B cell (primary cell): ENCODE measurements around the gene FKBP14. TPM values are rescaled to one million over a fixed set of nuclear protein-coding genes. Genes with fewer than 3 reads are reported as not detected.

ENCODE experiments used
- ATAC-seq: fragments of 200-7000 bp; cut with Tn5 transposase; one replicate; pipeline ENCODE4 v1.10.0; 2021; ENCODE audit warnings: low read depth, mild to moderate bottlenecking, moderate number of reproducible peaks, moderate library complexity
- CTCF ChIA-PET: fragments of 350-600 bp; sonication (Branson Sonifier 250); formaldehyde crosslinking; loops from one replicate; lab custom pipeline; 2021; ENCODE audit warnings: antibody characterized with exemption, inconsistent platforms; lab: Charles Lee
- POLR2A ChIA-PET: fragments of 350-600 bp; sonication (Branson Sonifier 250); formaldehyde crosslinking; loops from one replicate; lab custom pipeline; 2021; ENCODE audit warnings: antibody characterized with exemption; lab: Charles Lee
- DNase-seq: peaks from one replicate; pipeline ENCODE4 v3.0.0; 2013
- H2AFZ ChIP-seq: 2 replicates; pipeline ENCODE4 v1.6.1; 2012; ENCODE audit warnings: mild to moderate bottlenecking, low read depth, low read length; ENCODE audit not compliant: insufficient read depth, poor library complexity, severe bottlenecking
- H3K27ac ChIP-seq, 2 donors: 1 replicate in 1 of 2; 2 replicates in 1 of 2; pipeline ENCODE4 v1.5.1; 2012 to 2013; ENCODE audit warnings: low read length in 2 of 2, mild to moderate bottlenecking in 2 of 2, moderate library complexity in 1 of 2
- H3K27me3 ChIP-seq, 4 experiments: fragments of 200-600 bp in 1 of 4; sonication (generic) in 1 of 4; replicated peaks in 1 of 4; 1 replicate in 2 of 4; 2 replicates in 2 of 4; pipeline versions ENCODE4 v1.6.1 to v1.7.0; 2013 to 2016; ENCODE audit warnings: low read length in 3 of 4, mild to moderate bottlenecking in 2 of 4, mixed read lengths in 1 of 4, moderate library complexity in 1 of 4; ENCODE audit not compliant: insufficient read depth in 4 of 4, control insufficient read depth in 3 of 4; ENCODE audit errors: control extremely low read depth in 1 of 4
- H3K36me3 ChIP-seq, 2 experiments: replicated peaks in 1 of 2; 1 replicate in 1 of 2; 2 replicates in 1 of 2; pipeline versions ENCODE4 v1.6.1 to v1.7.1; 2013; ENCODE audit warnings: low read length in 1 of 2; ENCODE audit not compliant: insufficient read depth in 2 of 2, control insufficient read depth in 1 of 2; ENCODE audit errors: control extremely low read depth in 1 of 2, extremely low read depth in 1 of 2
- H3K4me1 ChIP-seq, 2 donors: fragments of 200-600 bp in 1 of 2; sonication (generic) in 1 of 2; 1 replicate in 1 of 2; 2 replicates in 1 of 2; pipeline versions ENCODE4 v1.5.1 to v1.6.1; 2013 to 2017; ENCODE audit warnings: low read length in 2 of 2; ENCODE audit not compliant: control insufficient read depth in 2 of 2, insufficient read depth in 2 of 2
- H3K4me2 ChIP-seq: replicated peaks from 2 replicates; pipeline ENCODE3; 2012; ENCODE audit warnings: mild to moderate bottlenecking, low read depth, low read length; ENCODE audit not compliant: poor library complexity, severe bottlenecking
- H3K4me3 ChIP-seq, 5 experiments: fragments of 200-600 bp in 1 of 5; sonication (generic) in 1 of 5; 1 replicate in 3 of 5; 2 replicates in 2 of 5; pipeline versions ENCODE4 v1.5.1 to v1.7.0; 2011 to 2016; ENCODE audit warnings: low read length in 4 of 5, mild to moderate bottlenecking in 4 of 5, low read depth in 2 of 5, control low read depth in 1 of 5, moderate library complexity in 1 of 5; ENCODE audit not compliant: insufficient read depth in 1 of 5; ENCODE audit errors: control extremely low read depth in 1 of 5, extremely low read depth in 1 of 5
- H3K79me2 ChIP-seq: fragments of 200-600 bp; sonication (generic); one replicate; pipeline ENCODE4 v1.6.0; 2016; ENCODE audit warnings: low read length; ENCODE audit not compliant: control insufficient read depth, insufficient read depth
- H3K9ac ChIP-seq: fragments of 200-600 bp; sonication (generic); 2 replicates; pipeline ENCODE4 v1.6.1; 2017; ENCODE audit warnings: mild to moderate bottlenecking, low read length, moderate library complexity
- H3K9me3 ChIP-seq, 3 donors: one replicate each; pipeline versions ENCODE4 v1.6.1 to v1.7.1; 2013; ENCODE audit warnings: low read length in 2 of 3; ENCODE audit not compliant: control insufficient read depth in 2 of 3, insufficient read depth in 1 of 3; ENCODE audit errors: control extremely low read depth in 1 of 3
- H4K20me1 ChIP-seq: 2 replicates; pipeline ENCODE4 v1.6.0; 2012; ENCODE audit warnings: mild to moderate bottlenecking, low read length; ENCODE audit not compliant: insufficient read depth, control insufficient read depth, poor library complexity, severe bottlenecking
- H3K27ac Mint-ChIP-seq: one replicate; pipeline ENCODE4 v1.8.0; 2021; ENCODE audit warnings: mixed read lengths
- H3K27me3 Mint-ChIP-seq: one replicate; pipeline ENCODE4 v1.8.0; 2021; ENCODE audit warnings: mixed read lengths
- H3K4me1 Mint-ChIP-seq: one replicate; pipeline ENCODE4 v1.8.0; 2021; ENCODE audit warnings: mixed read lengths
- H3K4me3 Mint-ChIP-seq: one replicate; pipeline ENCODE4 v1.8.0; 2021; ENCODE audit warnings: mixed read lengths
- H3K9me3 Mint-ChIP-seq: one replicate; pipeline ENCODE4 v1.8.0; 2022; ENCODE audit warnings: mixed read lengths; ENCODE audit not compliant: insufficient read depth
- EZH2 ChIP-seq: IDR thresholded peaks from 2 replicates; pipeline ENCODE4 v1.6.1; 2012; ENCODE audit warnings: borderline replicate concordance, low read depth, mild to moderate bottlenecking, moderate library complexity, low read length; ENCODE audit not compliant: insufficient read depth, poor library complexity, severe bottlenecking
- WGBS: methylation state at CpG from one replicate; pipeline ENCODE4 v1.1.5; 2013; ENCODE audit warnings: missing lambda C conversion rate; ENCODE audit not compliant: insufficient coverage; 5-methylcytosine and 5-hydroxymethylcytosine counted together
- intact Hi-C: fragments of 100-400 bp; cut with micrococcal nuclease; formaldehyde crosslinking; loops from one replicate; pipeline ENCODE4 v1.10.0; 2022
- polyA plus RNA-seq: library from polyadenylated mRNA; depleted of rRNA; stranded (reverse); fragments of >200 nt; gene quantifications from 2 replicates; pipeline ENCODE4 v1.2.3, GENCODE V29; 2012
- total RNA-seq, 2 donors: library from RNA; stranded (reverse); fragments of 120-200 nt in 1 of 2; gene quantifications; 1 replicate in 1 of 2; 2 replicates in 1 of 2; pipeline versions ENCODE4 v1.2.3 to v1.2.4, GENCODE V29; 2013 to 2022
- TF ChIP-seq, protein P1 (sequence below): fragments of 200-600 bp; IDR thresholded peaks from one replicate; pipeline ENCODE4 v1.8.0; 2022; ENCODE audit warnings: antibody characterized with exemption, mild to moderate bottlenecking

FKBP14 gene
- total and polyA plus RNA-seq, 2 donors (not counting 1 experiment from before 2014, with no cell fraction given): 2.8 to 4.2 TPM

DNA sequence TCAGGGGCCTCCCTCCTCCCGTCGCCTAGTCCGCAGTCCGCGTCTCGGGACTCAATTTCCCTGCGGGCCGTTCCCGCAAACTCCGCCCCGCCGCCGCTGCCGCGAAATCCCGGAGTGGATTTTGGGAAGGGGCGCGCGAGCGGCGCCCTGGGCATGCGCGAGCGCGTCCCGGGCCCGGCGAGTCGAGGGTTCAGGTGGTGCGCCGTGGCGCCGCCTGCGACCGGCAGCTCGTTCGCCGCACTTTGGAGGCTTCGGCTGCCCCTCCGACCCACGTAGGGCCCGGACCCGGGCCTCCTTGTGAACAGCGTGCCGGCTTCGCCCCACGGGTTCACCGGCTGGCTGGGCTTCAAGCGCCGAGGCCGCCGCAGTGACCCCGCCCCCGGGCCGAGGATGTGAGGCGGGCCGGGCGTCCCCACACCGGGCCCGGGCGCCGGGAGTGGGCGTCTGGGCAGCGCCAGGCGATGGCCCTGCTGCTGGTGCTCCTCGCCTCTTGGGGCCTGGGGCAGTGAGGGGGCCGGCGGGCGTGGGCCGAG lies 1.8 kb upstream of the FKBP14 start, which contains the start of gene PLEKHA8:
PLEKHA8 (plus strand) TSS at position 197 of the 533 bp plus-strand sequence. CDS start 351 bp downstream, outside the sequence.
- peak within 1 kb of the TSS; percentile 98 for H2AFZ ChIP-seq
- H3K9me3 ChIP-seq: no peaks in the 10 kb centered on the region
- WGBS: under 1% methylated on average over 70 of the region's 70 CpGs
- H3K36me3 ChIP-seq: no peaks in the 10 kb centered on the region
- Mint-ChIP-seq H3K4me3 (peak within 1 kb of the TSS; percentile 90), H3K9me3 (no peaks in the 10 kb centered on the region), H3K4me1 (peaks cover 26% of the 10 kb centered on the region), H3K27me3 (no peaks in the 10 kb centered on the region), H3K27ac (peak within 1 kb of the TSS; percentile 95)
- H3K9ac ChIP-seq: peak within 1 kb of the TSS; percentile 86
- DNase-seq (peak; percentile 94), ATAC-seq (peak; percentile 60)
- H4K20me1 ChIP-seq: no peaks in the 10 kb centered on the region
- peaks cover 6% of the 10 kb centered on the region for H3K79me2 ChIP-seq
- H3K4me1 ChIP-seq: peaks cover 20 to 27% of the 10 kb centered on the region in 2 donors
- H3K4me3 ChIP-seq: peak within 1 kb of the TSS; percentile 84 to 97 (median 90)
- CTCF ChIA-PET: interaction anchor here (1.5 to 3.0 kb wide), 3 partner anchors 34 to 47 kb away, joined by 4 to 23 read pairs (median 6); no protein-coding TSS in a partner anchor
- intact Hi-C loops: loop anchor here (1.0 to 10.0 kb wide), 4 partner anchors 319 to 477 kb away; partner anchors contain the start of gene NOD1
- peak within 1 kb of the TSS; percentile 90 for H3K4me2 ChIP-seq
- TF ChIP-seq EZH2: no peak
- TF ChIP-seq, protein P1, sequence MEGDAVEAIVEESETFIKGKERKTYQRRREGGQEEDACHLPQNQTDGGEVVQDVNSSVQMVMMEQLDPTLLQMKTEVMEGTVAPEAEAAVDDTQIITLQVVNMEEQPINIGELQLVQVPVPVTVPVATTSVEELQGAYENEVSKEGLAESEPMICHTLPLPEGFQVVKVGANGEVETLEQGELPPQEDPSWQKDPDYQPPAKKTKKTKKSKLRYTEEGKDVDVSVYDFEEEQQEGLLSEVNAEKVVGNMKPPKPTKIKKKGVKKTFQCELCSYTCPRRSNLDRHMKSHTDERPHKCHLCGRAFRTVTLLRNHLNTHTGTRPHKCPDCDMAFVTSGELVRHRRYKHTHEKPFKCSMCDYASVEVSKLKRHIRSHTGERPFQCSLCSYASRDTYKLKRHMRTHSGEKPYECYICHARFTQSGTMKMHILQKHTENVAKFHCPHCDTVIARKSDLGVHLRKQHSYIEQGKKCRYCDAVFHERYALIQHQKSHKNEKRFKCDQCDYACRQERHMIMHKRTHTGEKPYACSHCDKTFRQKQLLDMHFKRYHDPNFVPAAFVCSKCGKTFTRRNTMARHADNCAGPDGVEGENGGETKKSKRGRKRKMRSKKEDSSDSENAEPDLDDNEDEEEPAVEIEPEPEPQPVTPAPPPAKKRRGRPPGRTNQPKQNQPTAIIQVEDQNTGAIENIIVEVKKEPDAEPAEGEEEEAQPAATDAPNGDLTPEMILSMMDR: no peak
- H3K27me3 ChIP-seq: no peaks in the 10 kb centered on the region
- POLR2A ChIA-PET: interaction anchor here (0.6 to 2.9 kb wide), 2 partner anchors 39 to 107 kb away, joined by 3 to 17 read pairs; partner anchors contain the start of gene SCRN1
- H3K27ac ChIP-seq: peak within 1 kb of the TSS; percentile 77 to 84

DNA sequence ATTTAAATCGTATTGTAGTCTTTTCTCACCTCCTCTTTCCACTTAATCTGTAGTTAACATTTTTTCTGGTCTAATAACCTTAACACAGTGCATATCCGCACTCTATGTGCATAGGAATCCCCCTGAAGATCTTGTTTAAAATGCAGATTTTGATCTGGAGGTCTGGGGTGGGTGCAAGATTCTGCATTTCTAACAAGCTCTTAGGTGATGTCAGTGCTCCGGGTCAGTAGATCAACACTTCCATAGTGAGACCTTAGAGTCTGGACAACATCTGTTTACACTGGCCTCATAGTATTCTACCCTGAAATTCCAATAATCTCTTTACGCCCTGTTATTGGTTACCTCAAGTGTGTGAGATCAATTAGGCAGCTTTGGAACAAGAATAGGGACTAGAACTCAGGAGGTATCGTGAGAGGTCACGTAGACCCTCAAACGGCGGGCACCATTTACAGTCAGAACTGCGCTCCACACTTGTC lies 1.3 kb upstream of the FKBP14 start:
- ATAC-seq (no peak), DNase-seq (no peak)
- H3K4me3 ChIP-seq: peak overlapping the region; percentile 84 to 97 (median 90)
- peaks cover 20 to 27% of the 10 kb centered on the region in 2 donors for H3K4me1 ChIP-seq
- peaks cover 30% of the 10 kb centered on the region for H3K4me1 Mint-ChIP-seq
- intact Hi-C loops: loop anchor here (1.0 to 10.0 kb wide), 5 partner anchors 320 to 567 kb away; partner anchors contain the start of genes GARS1 and NOD1
- H3K9me3 ChIP-seq: no peaks in the 10 kb centered on the region
- peak overlapping the region; percentile 90 for H3K4me3 Mint-ChIP-seq
- POLR2A ChIA-PET: interaction anchor here (0.6 to 2.9 kb wide), 3 partner anchors 22 to 41 kb away, joined by 5 to 17 read pairs (median 10); partner anchors contain the start of gene SCRN1
- 0% methylated on average over 6 of the region's 9 CpGs for WGBS
- no peaks in the 10 kb centered on the region for H3K27me3 ChIP-seq
- H4K20me1 ChIP-seq: no peaks in the 10 kb centered on the region
- H3K27ac ChIP-seq: peak overlapping the region; percentile 77 to 84
- no peaks in the 10 kb centered on the region for H3K9me3 Mint-ChIP-seq
- peak overlapping the region; percentile 90 for H3K4me2 ChIP-seq
- H3K79me2 ChIP-seq: peaks cover 6% of the 10 kb centered on the region
- H2AFZ ChIP-seq: peak overlapping the region; percentile 98
- no peaks in the 10 kb centered on the region for H3K27me3 Mint-ChIP-seq
- H3K27ac Mint-ChIP-seq: peak overlapping the region; percentile 95
- H3K36me3 ChIP-seq: no peaks in the 10 kb centered on the region
- CTCF ChIA-PET: interaction anchor here (1.0 to 3.0 kb wide), 4 partner anchors 34 to 150 kb away, joined by 3 to 23 read pairs (median 5); no protein-coding TSS in a partner anchor
- peak overlapping the region; percentile 86 for H3K9ac ChIP-seq
- TF ChIP-seq EZH2: no peak
- TF ChIP-seq, protein P1: no peak
